ENCODE measurements around the gene NOSIP.

NOSIP gene

GRCh38 chr19:49558591-49558990 is 21.8 kb downstream of the NOSIP start:
- H3K27ac ChIP-seq = no peak overlapping the region
- TF ChIP-seq CTCF (conservative IDR thresholded peaks at IDR 0.05) = no peak

- no peak for TF ChIP-seq CTCF (conservative IDR thresholded peaks at IDR 0.05)
- no peak overlapping the region for H3K27ac ChIP-seq
Measured at GRCh38 chr19:49557641-49558325, 22.6 kb downstream of the NOSIP start.

- H3K27ac ChIP-seq = no peak overlapping the region
- no peak for TF ChIP-seq CTCF (conservative IDR thresholded peaks at IDR 0.05)
Measured at GRCh38 chr19:49556412-49557398, 23.7 kb downstream of the NOSIP start.

GRCh38 chr19:49555600-49556411 is 24.6 kb downstream of the NOSIP start:
- no peak overlapping the region for H3K27ac ChIP-seq
- no peak for TF ChIP-seq CTCF (conservative IDR thresholded peaks at IDR 0.05)

GRCh38 chr19:49554701-49555181 is 25.6 kb downstream of the NOSIP start:
- no peak overlapping the region for H3K27ac ChIP-seq

GRCh38 chr19:49553451-49554271 is 26.7 kb downstream of the NOSIP start:
- no peak for TF ChIP-seq CTCF (conservative IDR thresholded peaks at IDR 0.05)
- H3K27ac ChIP-seq = no peak overlapping the region

More at GRCh38 chr19:49554701-49555181, 25.6 kb downstream of the NOSIP start:
- TF ChIP-seq CTCF (conservative IDR thresholded peaks at IDR 0.05) = no peak

Measured in VCaP (cell line).